Activated CD4-positive, alpha-beta T cell treated with anti-CD3 and anti-CD28 coated beads, Interleukin-2, amount 50 U/mL, for 16 hours (primary cell): ENCODE measurements around the gene GALNT15.

Source experiments
- DNase-seq: peaks from one replicate; pipeline ENCODE4 v3.0.0-alpha.2; 2020

The GALNT15 gene, protein sequence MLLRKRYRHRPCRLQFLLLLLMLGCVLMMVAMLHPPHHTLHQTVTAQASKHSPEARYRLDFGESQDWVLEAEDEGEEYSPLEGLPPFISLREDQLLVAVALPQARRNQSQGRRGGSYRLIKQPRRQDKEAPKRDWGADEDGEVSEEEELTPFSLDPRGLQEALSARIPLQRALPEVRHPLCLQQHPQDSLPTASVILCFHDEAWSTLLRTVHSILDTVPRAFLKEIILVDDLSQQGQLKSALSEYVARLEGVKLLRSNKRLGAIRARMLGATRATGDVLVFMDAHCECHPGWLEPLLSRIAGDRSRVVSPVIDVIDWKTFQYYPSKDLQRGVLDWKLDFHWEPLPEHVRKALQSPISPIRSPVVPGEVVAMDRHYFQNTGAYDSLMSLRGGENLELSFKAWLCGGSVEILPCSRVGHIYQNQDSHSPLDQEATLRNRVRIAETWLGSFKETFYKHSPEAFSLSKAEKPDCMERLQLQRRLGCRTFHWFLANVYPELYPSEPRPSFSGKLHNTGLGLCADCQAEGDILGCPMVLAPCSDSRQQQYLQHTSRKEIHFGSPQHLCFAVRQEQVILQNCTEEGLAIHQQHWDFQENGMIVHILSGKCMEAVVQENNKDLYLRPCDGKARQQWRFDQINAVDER

DNA sequence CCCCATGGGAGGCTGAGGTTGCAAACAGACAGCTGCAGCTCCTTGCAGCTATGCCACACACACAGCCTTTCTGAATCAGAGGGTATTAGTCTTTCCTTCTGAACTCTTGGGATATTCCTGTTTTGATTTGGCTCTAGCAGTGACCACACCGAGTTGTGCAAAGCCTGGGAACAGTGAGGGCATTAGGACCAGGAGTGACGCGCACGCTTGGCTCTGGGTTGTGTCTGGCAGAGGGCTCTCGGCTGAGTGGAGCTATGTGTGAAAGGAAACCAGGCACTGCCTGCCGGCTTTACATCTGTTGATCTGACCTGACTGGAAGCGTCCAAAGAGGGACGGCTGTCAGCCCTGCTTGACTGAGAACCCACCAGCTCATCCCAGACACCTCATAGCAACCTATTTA, at the start of gene GALNT15:
TSS of gene GALNT15 (plus strand) at position 292 of the 400 bp plus-strand sequence. CDS start 472 bp downstream, outside the sequence.
- DNase-seq, result no peak

DNA sequence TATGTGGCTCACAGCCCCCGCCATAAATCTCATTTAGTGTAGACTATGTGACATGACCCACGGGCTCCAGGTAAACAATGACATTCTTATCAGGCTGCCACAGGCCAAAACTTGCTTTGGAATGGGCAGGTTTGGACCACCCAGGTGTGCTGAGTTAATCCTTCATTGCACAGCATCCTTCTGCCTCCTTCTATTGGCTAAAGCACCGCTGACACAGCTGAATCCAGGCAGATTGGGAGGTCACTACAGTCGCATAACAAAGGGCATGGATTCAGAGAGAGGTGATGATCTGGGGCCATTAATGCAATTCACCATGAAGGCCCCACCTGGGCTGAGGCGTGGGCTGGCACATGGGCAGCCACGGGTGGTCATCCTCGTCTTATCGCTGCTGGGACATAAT, 47.8 kb upstream of the GALNT15 start:
- DNase-seq, result no peak

DNA sequence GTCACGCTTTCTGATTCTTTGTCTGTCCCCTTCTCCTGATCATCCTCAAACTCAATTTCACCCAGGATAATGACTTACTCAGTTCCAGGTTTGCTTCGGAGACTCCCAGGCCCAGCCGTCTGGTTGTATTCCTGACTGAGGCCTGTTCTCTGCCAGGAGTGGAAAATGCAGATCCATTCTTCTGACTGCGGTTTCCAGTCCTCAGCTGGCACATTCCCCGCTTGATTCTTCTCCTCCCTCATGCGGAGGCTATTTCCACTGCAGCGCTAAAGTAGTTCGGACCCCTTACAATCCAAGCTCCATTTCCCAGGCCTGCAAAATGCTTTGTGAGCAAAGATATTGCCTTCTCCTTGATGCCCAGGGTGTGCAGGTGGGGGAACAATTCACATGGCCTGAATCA, 47.2 kb upstream of the GALNT15 start:
- DNase-seq, result no peak

DNA sequence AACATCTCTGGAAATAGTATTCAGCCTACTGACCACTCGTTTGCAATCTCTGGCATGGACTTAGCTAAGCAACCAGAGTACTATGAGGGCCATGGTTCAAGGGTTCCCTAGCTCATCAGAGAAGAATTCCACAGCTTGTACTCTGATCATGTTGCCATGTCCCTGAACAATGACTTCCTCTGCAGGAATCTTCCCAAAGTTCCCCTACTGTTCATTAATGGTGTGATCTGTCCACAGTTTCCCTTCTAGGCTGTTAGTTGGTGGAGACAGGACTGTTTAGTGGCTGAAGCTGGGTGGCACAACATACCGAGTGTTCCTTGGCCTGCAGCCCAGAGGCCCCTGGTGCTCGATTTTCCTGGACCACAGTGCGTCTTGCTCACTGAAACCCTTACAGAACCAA, 44.4 kb upstream of the GALNT15 start:
- no peak for DNase-seq

DNA sequence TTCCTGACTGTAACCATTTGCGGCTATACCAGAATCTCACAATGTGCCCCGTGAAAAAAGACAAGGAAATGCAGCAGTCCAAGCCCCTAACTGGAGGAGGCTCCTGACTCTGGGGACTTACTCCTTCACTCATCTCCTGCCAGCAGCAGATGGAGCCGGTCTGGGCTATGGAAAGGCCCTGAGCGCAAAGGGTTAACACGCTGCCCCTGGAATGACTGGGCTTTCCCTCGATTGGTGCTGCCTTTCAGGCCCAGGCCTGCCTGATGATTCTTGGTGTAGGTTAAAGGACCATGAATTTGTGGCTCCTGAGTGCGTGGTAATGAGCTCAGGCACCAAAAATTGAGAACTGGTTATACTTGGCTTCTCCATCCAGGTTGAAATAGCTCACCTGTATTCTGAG, 42.3 kb upstream of the GALNT15 start:
- DNase-seq, result no peak

DNA sequence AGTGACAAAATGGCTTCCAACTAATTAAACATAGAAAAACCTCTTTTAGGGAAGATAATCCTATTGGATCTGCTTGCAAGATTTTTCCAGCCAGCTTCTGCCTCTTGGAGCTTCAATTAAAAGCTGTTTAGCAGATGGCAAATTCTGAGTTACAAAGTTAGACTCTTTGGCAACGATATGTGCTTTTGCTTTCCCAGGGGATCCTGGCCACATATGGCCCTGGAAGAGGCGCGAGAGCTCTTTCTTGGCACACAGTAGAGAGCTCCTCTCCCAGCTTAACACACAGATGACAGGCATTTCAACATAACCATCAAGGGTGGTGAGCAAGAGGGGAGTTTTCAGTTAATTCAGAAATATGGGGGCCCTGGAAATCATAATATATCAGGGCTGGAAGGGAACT, 41.6 kb upstream of the GALNT15 start:
- no peak for DNase-seq

DNA sequence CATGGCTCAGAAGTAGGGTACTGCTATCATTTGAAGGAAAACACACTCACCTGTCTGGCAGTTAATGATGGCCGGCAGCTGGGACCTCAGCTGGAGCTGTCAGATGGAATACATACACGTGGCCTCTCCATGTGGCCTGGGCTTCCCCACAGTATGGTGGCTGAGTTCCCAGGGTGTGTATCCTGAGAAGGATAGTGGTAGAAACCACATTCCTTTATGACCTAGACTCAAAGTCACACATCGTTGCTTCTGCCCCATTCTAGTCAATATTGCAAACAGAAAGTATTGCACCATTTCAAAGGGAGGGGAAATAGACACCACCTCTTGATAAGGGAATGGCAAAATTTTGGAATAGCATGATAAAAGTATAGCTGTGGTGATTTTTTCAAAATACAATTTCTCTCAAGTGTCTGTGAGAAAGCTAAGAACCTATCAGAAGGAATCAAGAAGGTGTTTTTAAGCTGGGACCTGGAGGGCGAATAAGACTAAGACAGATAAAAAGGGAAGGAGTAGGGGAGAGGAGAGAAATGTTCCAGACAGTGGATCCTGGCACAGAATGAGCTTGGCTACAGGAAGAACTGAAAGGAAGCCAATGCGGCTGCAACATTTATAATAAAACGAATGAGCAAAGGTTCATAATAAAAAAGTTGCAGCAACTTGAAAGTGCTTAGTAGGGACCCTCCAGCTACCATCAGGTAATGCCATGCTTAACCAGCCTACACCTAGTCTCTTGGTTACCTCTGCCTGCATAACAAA, 40.1 kb upstream of the GALNT15 start:
- DNase-seq, result no peak

DNA sequence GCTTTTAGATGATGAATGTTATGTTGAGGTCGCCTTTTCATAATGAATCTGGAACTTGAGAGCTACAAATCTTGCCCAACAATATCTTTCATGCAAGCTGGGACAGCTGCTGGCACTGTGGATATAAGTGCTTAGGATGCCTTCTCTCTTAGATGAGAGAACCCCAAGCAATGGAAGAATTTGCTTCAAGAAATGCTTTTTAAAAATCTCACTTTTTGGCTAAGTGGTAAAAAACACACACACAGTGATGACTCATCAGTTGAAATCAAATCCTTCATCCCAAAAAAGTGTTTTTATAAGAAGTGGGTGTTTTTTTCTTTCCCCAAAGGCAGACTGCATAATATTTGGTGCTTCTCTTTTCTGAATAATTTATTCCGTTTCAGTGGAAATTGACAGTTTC, 38.4 kb upstream of the GALNT15 start:
- DNase-seq, result no peak

DNA sequence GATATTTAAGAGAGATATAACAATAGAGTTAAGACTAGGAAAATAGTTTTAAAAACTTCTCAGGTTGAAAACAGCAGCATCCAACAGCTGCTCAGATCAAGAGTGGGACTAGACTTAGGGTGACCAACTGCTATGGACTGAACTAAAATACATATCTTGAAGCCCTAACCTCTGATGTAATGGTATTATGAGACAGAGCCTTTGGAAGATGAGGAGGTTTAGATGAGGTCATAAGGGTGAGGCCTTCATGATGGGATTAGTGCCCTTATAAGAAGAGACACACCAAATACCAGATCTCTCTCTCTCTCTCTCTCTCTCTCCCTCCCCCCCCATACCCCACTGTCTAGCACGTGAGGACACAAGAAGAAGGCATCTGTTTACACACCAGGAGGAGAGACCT, 37.4 kb upstream of the GALNT15 start:
- DNase-seq, result no peak

DNA sequence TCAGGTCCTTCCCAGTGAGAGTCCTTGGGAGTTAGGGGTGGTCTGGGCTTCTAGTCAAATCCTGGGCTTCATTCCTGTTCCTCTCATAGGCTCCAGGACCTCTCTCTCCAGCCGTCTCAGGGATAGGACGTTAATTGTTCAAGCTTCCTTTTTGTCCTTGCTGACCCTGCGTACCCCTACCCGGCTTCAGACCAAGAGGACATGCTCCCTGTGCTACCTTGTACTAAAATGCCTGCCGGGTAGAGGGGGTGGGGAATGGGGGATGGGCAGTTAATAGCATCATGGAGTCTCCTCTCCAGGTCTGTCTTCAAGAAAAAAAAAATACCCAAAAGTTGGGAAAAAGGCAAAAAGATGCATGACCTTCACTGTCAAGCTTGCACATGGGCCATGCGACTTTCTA, 36.5 kb upstream of the GALNT15 start:
- DNase-seq, result no peak

DNA sequence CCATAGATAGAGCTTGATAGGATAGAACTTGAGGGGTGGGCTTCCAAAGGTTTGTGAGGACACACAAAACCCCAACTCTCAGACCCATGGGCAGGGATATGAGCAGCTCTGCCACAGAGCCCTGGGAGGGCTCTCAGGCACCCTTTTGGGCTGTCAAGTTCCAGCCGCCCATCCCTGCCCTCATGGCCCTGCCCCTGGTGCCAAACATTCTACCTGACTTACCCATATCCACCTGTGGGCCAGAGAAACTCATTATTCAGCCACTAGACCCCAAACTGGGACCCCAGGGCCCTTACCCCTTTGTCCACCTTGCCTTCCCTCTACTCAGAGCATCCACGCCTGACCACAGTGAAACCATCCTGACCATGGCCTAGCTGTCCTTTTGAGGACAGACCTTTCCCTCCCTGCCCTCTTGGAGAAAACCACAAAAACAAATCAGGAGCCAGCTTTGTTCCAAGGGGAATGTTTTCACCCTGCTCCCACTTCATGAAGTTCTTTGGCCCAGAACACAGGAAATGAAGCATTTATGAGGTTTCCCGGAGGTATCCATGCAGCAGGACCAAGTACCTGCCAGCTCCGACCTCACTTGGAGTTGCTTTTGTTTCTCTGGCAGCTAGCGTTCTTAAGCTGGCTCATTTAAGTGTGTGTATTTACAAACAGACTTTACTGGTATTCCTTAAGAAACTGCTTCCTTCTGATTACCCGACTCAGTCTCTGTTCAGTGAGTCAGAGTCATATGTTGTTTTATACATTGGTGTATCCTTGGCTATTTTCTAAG, 34.2 kb upstream of the GALNT15 start:
- no peak for DNase-seq

DNA sequence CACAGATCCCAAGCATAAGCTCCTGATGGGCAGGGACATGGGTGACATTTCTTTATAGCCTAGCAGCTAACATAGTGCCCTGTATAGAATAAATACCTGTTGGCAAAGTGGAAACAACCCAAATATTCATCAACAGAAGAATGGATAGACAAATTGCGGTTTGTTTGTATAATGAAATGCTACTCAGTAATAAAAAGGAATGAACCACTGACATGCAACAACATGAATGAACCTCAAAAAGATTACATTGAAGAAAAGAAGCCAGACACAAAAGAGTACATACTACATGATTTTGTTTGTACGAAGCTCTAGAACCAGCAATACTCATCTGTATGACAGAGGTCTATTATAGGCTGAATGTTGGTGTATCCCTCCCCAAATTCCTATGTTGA, 33.6 kb upstream of the GALNT15 start:
- DNase-seq, result no peak

DNA sequence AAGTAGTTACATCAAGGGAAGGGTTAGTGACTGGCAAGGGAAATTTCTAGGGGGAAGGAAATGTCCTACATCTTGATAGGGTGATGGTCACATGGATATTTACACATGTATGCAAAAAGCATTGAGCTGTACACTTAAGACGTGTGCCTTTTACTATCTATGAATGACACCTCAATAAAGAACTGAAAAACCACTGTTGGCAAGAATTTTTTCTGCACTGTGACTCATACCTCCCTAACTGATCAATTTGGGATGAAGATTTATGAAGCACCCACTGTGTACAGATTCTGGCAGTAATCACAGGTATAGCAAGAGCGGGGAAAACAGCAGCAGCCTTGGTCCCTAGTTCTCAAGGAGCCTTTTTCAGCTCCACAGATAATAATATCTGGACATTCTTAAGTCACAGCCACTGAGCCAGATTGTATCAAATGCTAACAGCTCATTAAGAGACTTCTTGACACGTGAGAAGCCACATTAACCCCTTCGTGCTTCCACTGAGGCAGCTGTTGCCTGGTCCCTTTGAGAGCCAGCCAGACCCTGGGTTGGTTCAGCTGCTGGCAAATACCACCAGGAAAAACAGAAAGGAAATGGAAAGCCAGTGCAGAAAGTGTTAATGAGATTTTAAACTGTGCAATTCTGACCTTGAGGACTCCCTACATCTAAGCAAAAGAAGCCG, 32.0 kb upstream of the GALNT15 start:
- no peak for DNase-seq

DNA sequence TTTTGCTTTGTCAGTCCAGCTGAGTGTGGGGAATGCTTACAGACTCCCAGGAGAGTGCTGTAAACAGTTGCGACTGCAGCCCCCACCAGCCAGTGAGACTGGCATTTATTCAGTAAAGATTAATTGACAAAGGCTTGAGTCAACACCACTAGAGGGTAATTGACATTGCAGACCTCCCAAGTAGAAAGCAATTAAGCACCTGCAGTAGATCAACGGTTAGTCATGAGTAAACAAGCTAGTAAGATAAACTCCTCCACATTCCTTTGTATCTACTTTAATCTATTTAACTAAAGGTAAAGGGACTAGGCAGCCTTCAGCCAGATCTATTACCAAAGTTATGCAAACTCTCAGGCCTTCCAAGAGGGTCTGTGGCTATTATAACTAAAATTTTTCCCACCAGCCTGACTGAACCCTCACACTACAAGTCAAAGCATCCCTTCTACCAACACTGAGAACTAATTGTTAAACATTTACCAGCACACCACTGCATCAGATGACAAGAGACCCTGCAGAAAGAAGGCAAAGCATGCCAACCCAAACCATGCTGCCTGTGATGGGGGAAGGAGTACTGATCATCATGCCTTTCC, 30.5 kb upstream of the GALNT15 start:
- DNase-seq, result no peak

DNA sequence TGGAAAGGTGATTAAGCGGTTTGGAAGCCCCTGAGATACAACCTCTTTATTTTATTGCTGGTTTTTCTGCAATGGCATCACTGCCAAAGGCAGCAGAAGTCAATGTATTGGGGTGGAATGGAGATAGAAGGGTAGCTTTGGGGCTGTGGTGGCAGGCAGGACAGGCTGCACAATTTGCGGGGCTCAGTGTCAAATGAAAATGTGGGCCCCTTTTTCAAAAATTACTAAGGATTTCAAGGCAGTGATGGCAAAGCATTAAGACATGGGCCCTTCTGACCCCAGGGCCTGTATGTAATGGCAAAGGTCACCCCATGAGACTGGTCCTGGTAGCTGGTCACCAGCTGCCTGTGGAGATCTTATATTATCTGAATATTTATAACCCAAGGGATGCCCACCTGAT, 29.3 kb upstream of the GALNT15 start:
- no peak for DNase-seq

DNA sequence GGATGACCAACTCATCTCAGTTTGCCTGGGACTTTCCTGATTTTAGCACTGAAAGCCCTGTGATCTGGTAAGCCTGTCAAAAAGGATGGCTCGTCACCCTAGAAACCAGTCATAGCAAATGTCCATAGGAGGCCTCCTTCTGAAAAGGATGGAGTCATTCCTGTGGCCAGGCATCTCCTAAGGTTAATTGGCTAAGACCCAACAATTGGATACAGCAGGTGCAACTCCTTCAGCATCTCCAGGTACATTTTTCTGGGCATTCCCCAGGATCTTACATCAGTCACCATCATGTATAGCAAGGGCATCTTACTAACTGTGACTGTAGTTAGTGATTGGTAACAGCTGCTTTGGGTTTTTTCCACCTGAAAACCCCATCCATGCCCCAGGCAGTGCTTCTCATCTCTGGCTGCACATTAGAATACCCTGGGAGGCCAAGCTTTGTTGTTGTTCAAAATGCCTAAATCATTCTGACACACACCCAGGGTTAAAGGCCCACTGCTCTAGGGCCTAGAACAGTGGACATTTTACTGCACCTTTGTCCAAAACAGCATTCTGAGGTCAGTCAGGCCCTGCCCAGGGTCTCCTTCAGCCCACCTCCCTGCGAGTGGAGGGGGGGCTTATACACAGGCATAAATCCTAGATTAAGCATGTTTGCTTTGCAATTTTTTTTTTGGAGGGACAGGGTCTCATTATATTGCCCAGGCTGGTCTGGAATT, 28.3 kb upstream of the GALNT15 start:
- DNase-seq, result no peak

DNA sequence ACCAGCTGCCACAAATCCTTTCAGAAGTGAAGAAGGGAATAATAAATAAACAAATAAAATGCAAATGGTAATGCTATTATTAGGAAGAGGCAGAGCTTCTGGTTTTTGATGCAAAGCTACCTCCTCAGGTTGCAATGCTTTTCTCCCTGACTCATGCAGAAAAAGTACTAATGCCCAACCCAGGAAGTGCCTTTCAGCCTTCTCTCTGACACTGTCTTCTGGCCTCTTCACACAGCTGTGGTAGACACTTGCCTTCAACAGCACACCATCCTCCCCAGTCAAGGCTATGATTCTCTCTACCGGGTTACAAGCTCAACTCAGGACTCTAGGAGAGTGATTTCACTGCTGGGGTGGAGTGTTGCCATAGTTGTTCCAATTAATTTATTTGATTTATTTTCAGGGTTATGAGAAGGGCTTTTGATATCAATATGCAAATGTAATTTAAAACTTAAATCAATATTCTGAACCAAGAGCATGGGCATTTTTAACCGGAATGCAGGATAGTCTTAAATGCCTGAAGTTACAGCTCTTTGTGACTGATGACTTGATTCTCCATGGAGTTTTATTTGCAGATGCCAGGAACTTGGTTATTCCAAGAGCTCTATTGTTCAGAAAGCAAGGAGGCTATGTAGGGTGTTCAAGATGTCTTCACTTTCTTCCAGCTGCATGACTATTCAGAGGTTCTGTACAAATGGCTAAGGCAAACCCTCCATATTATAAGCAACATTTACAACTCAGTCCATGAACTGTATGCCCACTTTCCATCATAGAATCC, 27.1 kb upstream of the GALNT15 start:
- no peak for DNase-seq

DNA sequence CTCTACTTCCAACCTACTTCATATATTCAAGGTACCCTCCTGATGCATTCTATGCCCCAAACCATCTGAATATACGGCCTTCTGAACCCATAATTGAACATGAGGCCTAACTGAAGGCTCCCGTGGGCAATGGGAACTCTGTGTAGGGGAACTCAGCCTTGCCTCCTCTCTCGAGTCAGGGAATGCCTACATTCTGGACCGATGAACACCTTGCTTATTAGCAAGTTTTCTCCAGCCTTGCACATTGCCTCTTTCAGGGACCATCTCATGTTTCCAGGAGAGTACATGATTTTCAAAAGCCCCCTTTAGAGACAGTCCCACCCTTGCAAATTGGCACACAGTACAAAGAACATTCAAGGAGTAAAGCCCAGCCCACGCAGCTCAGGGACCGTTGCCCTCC, 26.3 kb upstream of the GALNT15 start:
- DNase-seq, result no peak

DNA sequence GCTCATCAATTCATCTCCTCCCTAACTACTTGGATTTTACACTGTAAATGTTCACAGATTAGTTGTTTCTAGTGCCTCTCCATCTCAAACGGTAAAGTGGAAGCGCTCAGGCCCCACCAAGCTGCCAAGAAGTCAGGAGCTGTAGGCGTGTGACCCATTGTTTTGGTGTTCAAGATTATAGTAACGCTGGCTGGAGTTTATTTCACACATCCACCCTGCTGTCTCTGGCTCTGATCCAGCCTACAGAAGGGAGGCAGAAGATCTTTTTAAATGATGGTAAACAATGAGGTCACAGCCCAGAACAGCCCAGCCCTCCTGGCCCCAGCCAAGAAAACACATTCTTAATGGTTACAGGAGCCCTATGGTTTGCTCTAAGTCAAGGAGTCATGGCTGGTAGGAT, 25.7 kb upstream of the GALNT15 start:
- DNase-seq, result no peak

DNA sequence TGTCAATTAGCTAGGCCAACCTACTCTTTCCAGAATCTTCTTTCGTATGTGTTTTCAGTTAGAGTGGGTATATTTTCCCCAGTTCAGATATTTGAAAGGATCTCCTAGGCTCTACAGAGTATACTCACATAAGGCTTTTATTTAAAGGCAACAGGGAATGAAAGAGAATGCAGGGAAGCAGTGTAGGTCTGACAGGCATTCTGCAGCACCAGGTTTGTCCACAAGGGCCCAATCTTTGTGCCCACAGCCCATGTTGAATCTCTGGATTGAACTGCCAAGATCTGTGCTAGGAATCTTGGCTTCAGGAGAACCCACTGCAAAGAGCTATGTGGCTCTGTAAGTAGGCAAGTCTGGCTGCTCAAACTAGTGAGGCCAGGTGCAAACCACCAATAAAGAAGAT, 24.2 kb upstream of the GALNT15 start:
- DNase-seq, result no peak

DNA sequence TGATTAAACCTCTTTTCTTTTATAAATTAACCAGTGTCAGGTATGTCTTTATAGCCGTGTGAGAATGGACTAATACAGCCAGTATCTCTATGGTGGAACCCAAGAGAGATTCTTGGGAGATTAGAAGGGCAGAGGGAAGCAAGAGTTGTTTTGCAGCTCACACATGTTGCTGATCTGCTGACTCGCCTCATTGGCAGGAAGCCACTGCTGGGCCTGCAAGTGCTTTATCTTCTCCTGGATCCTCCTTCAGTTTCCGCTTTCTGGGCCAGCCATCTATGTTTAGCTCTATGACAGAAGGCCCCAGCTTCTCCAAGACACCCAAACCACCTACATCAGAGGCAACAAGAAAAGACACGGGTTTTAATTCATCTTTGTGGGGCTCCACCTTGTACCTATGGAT, 23.4 kb upstream of the GALNT15 start:
- DNase-seq, result no peak
